Tibial nerve (tissue), 4 donors: ENCODE results near the gene NDFIP2.

Source experiments
- EP300 ChIP-seq, 2 donors: sonication (generic); formaldehyde crosslinking; IDR thresholded peaks; one replicate each; pipeline ENCODE4 v1.6.1; 2017; ENCODE audit warnings: antibody characterized with exemption in 2 of 2, mild to moderate bottlenecking in 1 of 2
- POLR2A ChIP-seq, 2 donors: fragments of 450-650 bp; IDR thresholded peaks; one replicate each; pipeline ENCODE4 v1.6.1; 2017; ENCODE audit warnings: antibody characterized with exemption in 2 of 2, mild to moderate bottlenecking in 2 of 2, moderate library complexity in 2 of 2
- TF ChIP-seq, protein P1 (sequence below), 5 experiments: fragments of 200-600 bp in 3 of 5; fragments of 450-650 bp in 2 of 5; sonication (generic) in 3 of 5; IDR thresholded peaks; one replicate each; pipeline ENCODE4 v1.5.1; 2016 to 2019; ENCODE audit warnings: antibody characterized with exemption in 5 of 5, mild to moderate bottlenecking in 3 of 5, moderate library complexity in 2 of 5

DNA sequence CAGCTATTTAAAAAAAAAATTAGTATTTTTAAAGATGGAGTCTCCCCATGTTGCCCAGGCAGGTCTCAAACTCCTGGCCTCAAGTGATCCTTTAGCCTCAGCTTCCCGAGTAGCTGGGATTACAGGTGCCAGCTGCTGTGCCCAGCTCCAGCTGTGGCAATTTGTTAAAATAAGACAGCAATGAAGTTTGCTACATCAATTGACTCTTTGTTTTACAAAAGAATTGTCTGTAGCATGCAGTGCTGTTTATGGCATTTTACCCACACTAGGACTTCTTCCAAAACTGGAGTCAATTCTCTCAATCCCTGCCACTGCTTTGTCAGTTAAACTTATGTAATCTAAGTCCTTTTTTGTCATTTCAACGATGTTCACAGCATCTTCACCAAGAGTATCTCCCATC, 49.3 kb downstream of the NDFIP2 start:
- TF ChIP-seq, protein P1, sequence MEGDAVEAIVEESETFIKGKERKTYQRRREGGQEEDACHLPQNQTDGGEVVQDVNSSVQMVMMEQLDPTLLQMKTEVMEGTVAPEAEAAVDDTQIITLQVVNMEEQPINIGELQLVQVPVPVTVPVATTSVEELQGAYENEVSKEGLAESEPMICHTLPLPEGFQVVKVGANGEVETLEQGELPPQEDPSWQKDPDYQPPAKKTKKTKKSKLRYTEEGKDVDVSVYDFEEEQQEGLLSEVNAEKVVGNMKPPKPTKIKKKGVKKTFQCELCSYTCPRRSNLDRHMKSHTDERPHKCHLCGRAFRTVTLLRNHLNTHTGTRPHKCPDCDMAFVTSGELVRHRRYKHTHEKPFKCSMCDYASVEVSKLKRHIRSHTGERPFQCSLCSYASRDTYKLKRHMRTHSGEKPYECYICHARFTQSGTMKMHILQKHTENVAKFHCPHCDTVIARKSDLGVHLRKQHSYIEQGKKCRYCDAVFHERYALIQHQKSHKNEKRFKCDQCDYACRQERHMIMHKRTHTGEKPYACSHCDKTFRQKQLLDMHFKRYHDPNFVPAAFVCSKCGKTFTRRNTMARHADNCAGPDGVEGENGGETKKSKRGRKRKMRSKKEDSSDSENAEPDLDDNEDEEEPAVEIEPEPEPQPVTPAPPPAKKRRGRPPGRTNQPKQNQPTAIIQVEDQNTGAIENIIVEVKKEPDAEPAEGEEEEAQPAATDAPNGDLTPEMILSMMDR (IDR thresholded peaks at IDR 0.05), result no peak
- TF ChIP-seq EP300 (IDR thresholded peaks at IDR 0.05) (no peak), POLR2A (IDR thresholded peaks at IDR 0.05) (no peak)
